SU-DHL-6 (cell line): ENCODE measurements around the gene SUCLG2.

Experiments
- H2AFZ ChIP-seq: fragments of 200-600 bp; sonication (generic); 2 replicates; pipeline ENCODE4 v1.6.1; 2014; ENCODE audit warnings: low read depth, mild to moderate bottlenecking, moderate library complexity, mixed read lengths, antibody characterized with exemption, low read length; ENCODE audit not compliant: severe bottlenecking
- H3F3A ChIP-seq: fragments of 200-600 bp; shearing (Covaris generic); 2 replicates; pipeline ENCODE4 v1.6.0; 2016; ENCODE audit warnings: antibody characterized with exemption, mild to moderate bottlenecking; ENCODE audit not compliant: insufficient read depth
- H3K27ac ChIP-seq: fragments of 200-600 bp; sonication (generic); 2 replicates; pipeline ENCODE4 v1.5.1; 2016; ENCODE audit warnings: low read depth, mild to moderate bottlenecking, low read length, moderate library complexity, mixed read lengths
- H3K27me3 ChIP-seq: fragments of 200-600 bp; sonication (generic), shearing (Covaris generic); 2 replicates; pipeline ENCODE4 v1.6.0; 2014; ENCODE audit warnings: mild to moderate bottlenecking, low read length
- H3K36me3 ChIP-seq: fragments of 200-600 bp; sonication (generic); 2 replicates; pipeline ENCODE4 v1.6.1; 2014; ENCODE audit warnings: mild to moderate bottlenecking, low read length, mixed read lengths
- H3K4me2 ChIP-seq: fragments of 300-600, 200-600 bp; shearing (Covaris generic), sonication (generic); 2 replicates; pipeline ENCODE4 v1.6.0; 2014; ENCODE audit warnings: low read length, low read depth, mild to moderate bottlenecking; ENCODE audit not compliant: poor library complexity, severe bottlenecking
- H3K4me3 ChIP-seq: fragments of 200-600 bp; sonication (generic); 2 replicates; pipeline ENCODE4 v1.5.1; 2014; ENCODE audit warnings: antibody characterized with exemption, low read length, mild to moderate bottlenecking, mixed read lengths; ENCODE audit not compliant: insufficient read depth, poor library complexity, severe bottlenecking
- H3K79me2 ChIP-seq: fragments of 200-600 bp; sonication (generic); 2 replicates; pipeline ENCODE4 v1.6.1; 2014; ENCODE audit warnings: mild to moderate bottlenecking, low read length, moderate library complexity; ENCODE audit not compliant: insufficient read depth
- H3K9ac ChIP-seq: fragments of 200-600 bp; sonication (generic); 2 replicates; pipeline ENCODE4 v1.7.0; 2014; ENCODE audit warnings: mild to moderate bottlenecking, low read length
- H3K9me2 ChIP-seq: fragments of 200-600 bp; sonication (generic); replicated peaks from 2 replicates; pipeline ENCODE4 v1.6.1; 2014; ENCODE audit warnings: low read length; ENCODE audit not compliant: insufficient read depth
- H3K9me3 ChIP-seq: fragments of 200-600 bp; sonication (generic); 2 replicates; pipeline ENCODE4 v1.6.1; 2014; ENCODE audit warnings: low read length, mixed read lengths; ENCODE audit not compliant: insufficient read depth
- H4K20me1 ChIP-seq: fragments of 200-600 bp; sonication (generic); 2 replicates; pipeline ENCODE4 v1.6.1; 2014; ENCODE audit warnings: low read depth, mild to moderate bottlenecking, antibody characterized with exemption, low read length, moderate library complexity, mixed read lengths
- EZH2phosphoT487 ChIP-seq: fragments of 200-600 bp; sonication (generic), shearing (Covaris generic); conservative IDR thresholded peaks from 2 replicates; pipeline ENCODE4 v1.6.1; 2018; ENCODE audit warnings: mild to moderate bottlenecking, antibody characterized with exemption, low read length, moderate library complexity, mixed read lengths
- TF ChIP-seq, protein P1 (sequence below): fragments of 200-600 bp; sonication (generic); IDR thresholded peaks from one replicate; pipeline ENCODE4 v1.5.1; 2017; ENCODE audit warnings: antibody characterized with exemption, mild to moderate bottlenecking, low read length, moderate library complexity; ENCODE audit not compliant: insufficient read depth, poor library complexity, severe bottlenecking

The SUCLG2 gene

DNA sequence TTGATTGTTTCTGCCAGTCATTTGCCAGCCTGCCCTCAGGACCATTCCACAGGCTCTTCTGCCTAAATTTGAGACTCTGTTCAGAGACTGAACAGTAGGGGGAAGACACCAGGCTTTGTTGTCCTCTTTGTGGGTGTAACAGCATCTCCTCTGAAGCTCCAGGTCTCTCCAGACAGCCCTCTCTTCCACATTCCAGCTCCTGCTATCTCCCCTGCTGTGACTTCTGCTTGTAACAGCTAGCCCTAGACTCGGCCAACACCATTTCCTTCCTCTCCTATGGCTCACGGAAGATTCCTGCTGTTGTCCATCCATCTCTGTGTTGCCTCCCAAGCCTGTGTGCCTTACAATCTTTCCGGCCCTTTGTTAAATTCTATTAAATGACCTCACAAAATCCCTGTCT is 40.2 kb downstream of the SUCLG2 start:
- Histone ChIP-seq H3F3A (0 out of 2 replicates have a peak, but pooled peaks cover 3% of the 10 kb centered on the region), H3K4me2 (no peak overlapping the region), H3K79me2 (peaks cover 4% of the 10 kb centered on the region; the same call in 1 of the 2 replicates), H3K9me3 (no peaks in the 10 kb centered on the region), H3K4me3 (no peak overlapping the region), H3K27ac (no peak overlapping the region), H3K9me2 (no peaks in the 10 kb centered on the region), H3K9ac (no peak overlapping the region), H4K20me1 (no peaks in the 10 kb centered on the region), H3K36me3 (peaks cover 17% of the 10 kb centered on the region), H3K27me3 (no peaks in the 10 kb centered on the region), H2AFZ (no peak overlapping the region)
- TF ChIP-seq, protein P1, sequence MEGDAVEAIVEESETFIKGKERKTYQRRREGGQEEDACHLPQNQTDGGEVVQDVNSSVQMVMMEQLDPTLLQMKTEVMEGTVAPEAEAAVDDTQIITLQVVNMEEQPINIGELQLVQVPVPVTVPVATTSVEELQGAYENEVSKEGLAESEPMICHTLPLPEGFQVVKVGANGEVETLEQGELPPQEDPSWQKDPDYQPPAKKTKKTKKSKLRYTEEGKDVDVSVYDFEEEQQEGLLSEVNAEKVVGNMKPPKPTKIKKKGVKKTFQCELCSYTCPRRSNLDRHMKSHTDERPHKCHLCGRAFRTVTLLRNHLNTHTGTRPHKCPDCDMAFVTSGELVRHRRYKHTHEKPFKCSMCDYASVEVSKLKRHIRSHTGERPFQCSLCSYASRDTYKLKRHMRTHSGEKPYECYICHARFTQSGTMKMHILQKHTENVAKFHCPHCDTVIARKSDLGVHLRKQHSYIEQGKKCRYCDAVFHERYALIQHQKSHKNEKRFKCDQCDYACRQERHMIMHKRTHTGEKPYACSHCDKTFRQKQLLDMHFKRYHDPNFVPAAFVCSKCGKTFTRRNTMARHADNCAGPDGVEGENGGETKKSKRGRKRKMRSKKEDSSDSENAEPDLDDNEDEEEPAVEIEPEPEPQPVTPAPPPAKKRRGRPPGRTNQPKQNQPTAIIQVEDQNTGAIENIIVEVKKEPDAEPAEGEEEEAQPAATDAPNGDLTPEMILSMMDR, result no peak
- no peak for TF ChIP-seq EZH2phosphoT487

DNA sequence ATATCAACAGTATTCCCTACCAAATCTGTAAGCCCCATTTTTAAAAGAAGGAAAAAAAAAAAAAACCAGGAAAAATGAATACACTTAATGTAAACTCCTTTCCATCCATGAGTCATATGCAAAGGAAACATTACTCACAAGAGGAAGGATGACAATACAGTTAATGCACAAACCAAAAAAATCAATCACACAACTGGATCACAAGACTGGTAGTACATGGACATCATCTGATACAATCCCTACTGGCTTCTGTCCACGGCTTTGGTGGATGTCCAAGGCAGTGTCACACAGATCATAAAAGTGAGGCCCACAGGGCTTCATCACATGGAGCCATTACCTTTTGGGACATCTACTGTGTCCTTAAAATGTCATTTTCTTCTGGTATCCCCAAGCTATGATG is 44.0 kb downstream of the SUCLG2 start:
- no peak overlapping the region for H3K9ac ChIP-seq
- H3K27me3 ChIP-seq, result no peaks in the 10 kb centered on the region
- no peaks in the 10 kb centered on the region for H3F3A ChIP-seq
- no peaks in the 10 kb centered on the region; the same call in 1 of the 2 replicates for H3K79me2 ChIP-seq
- peaks cover 25% of the 10 kb centered on the region for H3K36me3 ChIP-seq
- TF ChIP-seq EZH2phosphoT487, result no peak
- TF ChIP-seq, protein P1, result no peak
- no peaks in the 10 kb centered on the region for H3K9me2 ChIP-seq
- no peak overlapping the region for H3K4me3 ChIP-seq
- H4K20me1 ChIP-seq, result no peaks in the 10 kb centered on the region
- no peak overlapping the region for H3K4me2 ChIP-seq
- H2AFZ ChIP-seq, result no peak overlapping the region
- no peaks in the 10 kb centered on the region for H3K9me3 ChIP-seq
- H3K27ac ChIP-seq, result no peak overlapping the region

DNA sequence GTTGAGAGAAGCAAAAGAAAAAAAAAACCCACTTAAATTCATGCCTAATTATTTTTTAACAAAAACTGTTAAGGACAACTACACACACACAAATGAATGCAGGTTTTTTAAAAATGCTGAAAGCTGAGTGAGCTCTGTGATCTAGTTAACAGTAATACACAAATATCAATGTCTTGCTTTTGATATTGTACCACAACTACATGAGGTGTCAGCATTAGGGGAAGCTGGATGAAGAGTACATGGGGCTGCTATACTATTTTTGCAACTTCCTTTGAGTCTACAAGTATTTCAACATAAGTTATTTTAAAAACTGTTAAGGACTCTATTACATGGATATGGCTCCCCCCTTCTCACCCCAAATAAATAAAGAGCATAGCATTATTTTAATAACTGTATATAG is 44.7 kb downstream of the SUCLG2 start:
- TF ChIP-seq EZH2phosphoT487, result no peak
- TF ChIP-seq, protein P1, result no peak
- Histone ChIP-seq H2AFZ (no peak overlapping the region), H3K9ac (no peak overlapping the region), H3K27me3 (no peaks in the 10 kb centered on the region), H3K27ac (no peak overlapping the region), H3F3A (no peaks in the 10 kb centered on the region), H3K9me3 (no peaks in the 10 kb centered on the region), H3K79me2 (no peaks in the 10 kb centered on the region; the same call in 1 of the 2 replicates), H3K36me3 (peaks cover 25% of the 10 kb centered on the region), H4K20me1 (no peaks in the 10 kb centered on the region), H3K4me2 (no peak overlapping the region), H3K4me3 (no peak overlapping the region), H3K9me2 (no peaks in the 10 kb centered on the region)

DNA sequence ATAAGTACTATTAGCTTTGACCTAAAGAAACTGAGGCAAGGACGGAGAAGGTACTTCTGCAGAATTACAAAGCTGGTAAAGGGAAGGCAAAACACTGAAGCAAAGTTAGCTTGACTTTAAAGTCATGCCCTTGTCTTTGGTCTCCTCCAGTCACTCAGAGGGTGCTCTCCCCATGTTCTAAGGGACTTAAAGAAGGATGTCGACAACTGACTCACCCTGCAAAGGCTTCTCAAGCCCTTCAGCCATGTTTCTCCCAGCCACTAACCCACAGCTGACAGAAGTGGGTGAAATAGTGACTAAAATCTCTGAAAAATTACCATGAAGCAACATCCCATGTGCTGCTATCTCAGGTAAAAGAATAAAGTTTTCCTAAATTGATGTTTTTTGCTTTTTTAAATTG is 46.4 kb downstream of the SUCLG2 start:
- Histone ChIP-seq H3F3A (no peaks in the 10 kb centered on the region), H3K4me2 (no peak overlapping the region), H3K27ac (no peak overlapping the region), H3K9ac (no peak overlapping the region), H2AFZ (no peak overlapping the region), H3K4me3 (no peak overlapping the region), H3K9me2 (no peaks in the 10 kb centered on the region), H3K79me2 (no peaks in the 10 kb centered on the region; the same call in 1 of the 2 replicates), H3K36me3 (peaks cover 25% of the 10 kb centered on the region), H3K27me3 (no peaks in the 10 kb centered on the region), H4K20me1 (no peaks in the 10 kb centered on the region), H3K9me3 (no peaks in the 10 kb centered on the region)
- TF ChIP-seq, protein P1, result no peak
- TF ChIP-seq EZH2phosphoT487, result no peak
